ENCODE measurements around the gene NARS2.

The NARS2 gene

DNA sequence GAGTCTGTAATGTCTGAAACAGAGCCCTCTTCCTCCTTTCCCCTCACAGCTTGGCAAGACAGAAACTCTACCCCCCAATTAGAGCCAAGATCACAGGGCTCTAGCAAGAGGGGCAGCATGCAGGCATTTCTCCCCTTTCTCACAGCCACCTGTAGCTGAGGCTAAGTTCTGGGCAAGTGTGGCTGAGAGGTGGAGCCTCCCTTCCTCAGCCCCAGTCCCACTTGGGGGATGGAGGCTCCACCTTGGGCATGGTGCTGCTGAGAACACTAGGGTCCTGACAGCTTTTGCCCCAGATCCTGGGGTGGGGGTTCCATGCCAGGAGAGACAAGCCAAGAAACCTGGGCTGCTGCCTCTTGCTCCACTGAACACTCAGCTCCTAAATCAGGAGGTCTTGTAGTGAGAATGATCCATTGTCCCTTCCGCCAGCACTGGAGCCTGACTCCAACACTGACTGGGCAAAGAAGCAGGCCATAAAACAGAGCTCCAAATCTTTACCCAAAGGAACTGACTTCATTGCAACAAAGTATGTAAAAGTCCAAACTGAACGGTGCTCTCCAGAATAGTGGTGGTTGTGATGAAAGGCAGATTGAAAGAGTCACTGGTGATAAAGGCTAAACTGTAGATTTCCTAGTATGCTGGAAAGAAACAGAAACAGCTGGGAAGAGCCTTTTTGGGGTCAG, 25.6 kb downstream of the NARS2 start:
- no peaks in the 10 kb centered on the region for H3K36me3 ChIP-seq (ENCODE audit: control insufficient read depth in 1 of 2, insufficient read depth in 2 of 2, low read depth in 1 of 2, low read length in 2 of 2)
- H3K27ac ChIP-seq (ENCODE audit: low read length, poor library complexity, severe bottlenecking) = no peak overlapping the region
- H2BK120ac ChIP-seq (ENCODE audit: low read depth, low read length) = no peak overlapping the region
- no peak overlapping the region for H2BK5ac ChIP-seq (ENCODE audit: low read depth, low read length, poor library complexity, severe bottlenecking)
- no peak overlapping the region for H2BK15ac ChIP-seq (ENCODE audit: low read depth, poor library complexity, severe bottlenecking)
- no peaks in the 10 kb centered on the region for H3K27me3 ChIP-seq (ENCODE audit: control insufficient read depth in 1 of 2, insufficient read depth in 1 of 2, low read length in 2 of 2)
- H3K9ac ChIP-seq (ENCODE audit: low read length) = peak overlapping the region; percentile 13
- no peak overlapping the region for H2AFZ ChIP-seq (ENCODE audit: low read depth, low read length)
- no peak overlapping the region for H3K4me2 ChIP-seq (ENCODE audit: low read length, poor library complexity, severe bottlenecking)
- peak overlapping the region in 1 of 2 experiments; percentile 38 for H3K4me3 ChIP-seq (ENCODE audit: insufficient read depth in 1 of 2, low read depth in 1 of 2, low read length in 2 of 2)
- H4K8ac ChIP-seq (ENCODE audit: low read length) = no peak overlapping the region
- no peaks in the 10 kb centered on the region for H3K9me3 ChIP-seq (ENCODE audit: control insufficient read depth, low read length)
- no peak overlapping the region for H4K91ac ChIP-seq (ENCODE audit: low read length)
- 82% methylated on average over 2 of the region's 2 CpGs for WGBS
- peaks cover 7% of the 10 kb centered on the region for H3K79me1 ChIP-seq (replicated peaks; ENCODE audit: low read length, poor library complexity, severe bottlenecking)
- no peak for DNase-seq
- H3K14ac ChIP-seq (ENCODE audit: low read length in 2 of 2) = no peak overlapping the region
- H2BK12ac ChIP-seq (ENCODE audit: low read length in 2 of 2) = no peak overlapping the region
- H3K4ac ChIP-seq (ENCODE audit: low read depth in 1 of 2, low read length in 2 of 2) = no peak overlapping the region
- no peak overlapping the region for H3K23ac ChIP-seq (ENCODE audit: low read length in 2 of 2)
- no peak overlapping the region for H3K18ac ChIP-seq (ENCODE audit: low read depth in 1 of 2, low read length in 2 of 2)
- no peak overlapping the region for H2AK5ac ChIP-seq (ENCODE audit: low read length, severe bottlenecking)
- H3K4me1 ChIP-seq (ENCODE audit: control insufficient read depth, insufficient read depth, low read depth, low read length) = no peaks in the 10 kb centered on the region

DNA sequence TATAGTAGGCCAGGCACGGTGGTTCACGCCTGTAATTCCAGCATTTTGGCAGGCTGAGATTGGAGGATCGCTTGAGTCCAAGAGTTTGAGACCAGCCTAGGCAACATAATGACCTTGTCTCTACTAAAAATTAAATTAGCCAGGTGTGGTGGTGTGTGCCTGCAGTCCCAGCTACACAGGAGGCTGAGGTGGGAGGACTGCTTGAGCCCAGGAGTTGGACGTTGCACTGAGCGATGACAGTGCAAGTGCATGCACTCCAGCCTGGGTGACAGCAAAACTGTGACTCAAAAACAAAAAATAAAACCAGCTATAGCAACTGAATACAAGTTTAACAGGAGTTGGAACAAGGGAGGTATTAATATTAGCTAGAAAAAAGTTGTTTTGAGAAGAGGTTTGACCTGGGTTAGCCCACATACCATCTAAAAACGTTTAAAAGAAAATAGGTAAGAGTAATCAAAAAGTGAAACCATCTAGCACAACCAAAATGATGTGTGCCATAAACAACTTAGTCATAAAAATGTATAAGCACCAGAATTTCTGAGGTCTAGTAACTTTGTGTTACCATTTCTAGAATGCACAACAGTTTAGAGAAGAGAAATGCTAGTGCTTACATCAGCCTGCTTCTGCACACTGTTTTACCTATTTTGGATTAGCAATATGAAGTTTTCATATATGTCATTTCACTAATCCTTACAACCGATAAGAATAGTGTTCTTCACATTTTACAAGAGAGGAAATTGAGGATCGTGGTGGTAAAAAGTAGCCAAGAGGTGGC, 26.5 kb downstream of the NARS2 start:
- H2BK15ac ChIP-seq (ENCODE audit: low read depth, poor library complexity, severe bottlenecking) = no peak overlapping the region
- WGBS = 88% methylated on average over 2 of the region's 8 CpGs
- no peaks in the 10 kb centered on the region for H3K36me3 ChIP-seq (ENCODE audit: control insufficient read depth in 1 of 2, insufficient read depth in 2 of 2, low read depth in 1 of 2, low read length in 2 of 2)

DNA sequence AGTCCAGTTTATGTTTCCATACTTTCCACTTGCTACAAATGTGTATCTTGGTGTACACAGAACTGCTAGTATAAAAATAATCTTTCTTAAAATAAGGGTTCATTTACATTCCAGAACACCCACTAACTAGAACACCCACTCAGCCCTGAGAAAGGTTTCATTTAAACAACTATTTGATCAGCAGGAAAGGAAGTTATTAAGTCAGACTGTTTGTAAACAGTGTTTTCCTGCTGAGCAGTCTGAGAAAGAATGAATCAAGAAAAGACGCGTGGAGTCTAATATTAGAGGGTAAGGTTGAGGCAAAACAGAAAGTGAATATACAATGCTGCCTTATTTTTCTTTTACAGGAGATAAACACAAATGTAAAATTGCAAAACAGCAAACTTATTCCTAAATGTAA, 32.7 kb downstream of the NARS2 start:
- Histone ChIP-seq H3K79me1 (replicated peaks; ENCODE audit: low read length, poor library complexity, severe bottlenecking) (peaks cover 7% of the 10 kb centered on the region), H3K18ac (ENCODE audit: low read depth in 1 of 2, low read length in 2 of 2) (no peak overlapping the region), H3K36me3 (ENCODE audit: control insufficient read depth in 1 of 2, insufficient read depth in 2 of 2, low read depth in 1 of 2, low read length in 2 of 2) (peaks cover 0 to 4% of the 10 kb centered on the region in 2 experiments), H3K14ac (ENCODE audit: low read length in 2 of 2) (no peak overlapping the region), H3K27me3 (ENCODE audit: control insufficient read depth in 1 of 2, insufficient read depth in 1 of 2, low read length in 2 of 2) (no peaks in the 10 kb centered on the region), H3K9ac (ENCODE audit: low read length) (peak overlapping the region; percentile 11), H2BK120ac (ENCODE audit: low read depth, low read length) (no peak overlapping the region), H3K9me3 (ENCODE audit: control insufficient read depth, low read length) (no peaks in the 10 kb centered on the region), H2BK15ac (ENCODE audit: low read depth, poor library complexity, severe bottlenecking) (no peak overlapping the region), H2BK12ac (ENCODE audit: low read length in 2 of 2) (no peak overlapping the region), H3K4me1 (ENCODE audit: control insufficient read depth, insufficient read depth, low read depth, low read length) (no peaks in the 10 kb centered on the region), H3K27ac (ENCODE audit: low read length, poor library complexity, severe bottlenecking) (no peak overlapping the region), H2AK5ac (ENCODE audit: low read length, severe bottlenecking) (no peak overlapping the region), H3K23ac (ENCODE audit: low read length in 2 of 2) (no peak overlapping the region), H2AFZ (ENCODE audit: low read depth, low read length) (no peak overlapping the region), H4K91ac (ENCODE audit: low read length) (no peak overlapping the region), H4K8ac (ENCODE audit: low read length) (no peak overlapping the region), H3K4me2 (ENCODE audit: low read length, poor library complexity, severe bottlenecking) (no peak overlapping the region), H3K4ac (ENCODE audit: low read depth in 1 of 2, low read length in 2 of 2) (no peak overlapping the region), H3K4me3 (ENCODE audit: insufficient read depth in 1 of 2, low read depth in 1 of 2, low read length in 2 of 2) (no peak overlapping the region), H2BK5ac (ENCODE audit: low read depth, low read length, poor library complexity, severe bottlenecking) (no peak overlapping the region)
- peak; percentile 82 for DNase-seq
- 0% methylated on average over 2 of the region's 2 CpGs for WGBS

More for the DNA sequence above, 26.5 kb downstream of the NARS2 start:
- H3K14ac ChIP-seq (ENCODE audit: low read length in 2 of 2) = no peak overlapping the region
- no peak overlapping the region for H3K4ac ChIP-seq (ENCODE audit: low read depth in 1 of 2, low read length in 2 of 2)
- H2BK12ac ChIP-seq (ENCODE audit: low read length in 2 of 2) = no peak overlapping the region
- H3K9me3 ChIP-seq (ENCODE audit: control insufficient read depth, low read length) = no peaks in the 10 kb centered on the region
- no peak overlapping the region for H3K4me3 ChIP-seq (ENCODE audit: insufficient read depth in 1 of 2, low read depth in 1 of 2, low read length in 2 of 2)
- H3K27ac ChIP-seq (ENCODE audit: low read length, poor library complexity, severe bottlenecking) = no peak overlapping the region
- H2AFZ ChIP-seq (ENCODE audit: low read depth, low read length) = no peak overlapping the region
- H2BK5ac ChIP-seq (ENCODE audit: low read depth, low read length, poor library complexity, severe bottlenecking) = no peak overlapping the region
- H4K8ac ChIP-seq (ENCODE audit: low read length) = peak overlapping the region; percentile 49
- no peak for DNase-seq
- peaks cover 7% of the 10 kb centered on the region for H3K79me1 ChIP-seq (replicated peaks; ENCODE audit: low read length, poor library complexity, severe bottlenecking)
- no peak overlapping the region for H4K91ac ChIP-seq (ENCODE audit: low read length)
- no peaks in the 10 kb centered on the region for H3K27me3 ChIP-seq (ENCODE audit: control insufficient read depth in 1 of 2, insufficient read depth in 1 of 2, low read length in 2 of 2)
- no peak overlapping the region for H3K23ac ChIP-seq (ENCODE audit: low read length in 2 of 2)
- no peak overlapping the region for H3K18ac ChIP-seq (ENCODE audit: low read depth in 1 of 2, low read length in 2 of 2)
- H2AK5ac ChIP-seq (ENCODE audit: low read length, severe bottlenecking) = no peak overlapping the region
- H3K4me1 ChIP-seq (ENCODE audit: control insufficient read depth, insufficient read depth, low read depth, low read length) = no peaks in the 10 kb centered on the region
- no peak overlapping the region for H2BK120ac ChIP-seq (ENCODE audit: low read depth, low read length)
- H3K4me2 ChIP-seq (ENCODE audit: low read length, poor library complexity, severe bottlenecking) = no peak overlapping the region
- no peak overlapping the region for H3K9ac ChIP-seq (ENCODE audit: low read length)

DNA sequence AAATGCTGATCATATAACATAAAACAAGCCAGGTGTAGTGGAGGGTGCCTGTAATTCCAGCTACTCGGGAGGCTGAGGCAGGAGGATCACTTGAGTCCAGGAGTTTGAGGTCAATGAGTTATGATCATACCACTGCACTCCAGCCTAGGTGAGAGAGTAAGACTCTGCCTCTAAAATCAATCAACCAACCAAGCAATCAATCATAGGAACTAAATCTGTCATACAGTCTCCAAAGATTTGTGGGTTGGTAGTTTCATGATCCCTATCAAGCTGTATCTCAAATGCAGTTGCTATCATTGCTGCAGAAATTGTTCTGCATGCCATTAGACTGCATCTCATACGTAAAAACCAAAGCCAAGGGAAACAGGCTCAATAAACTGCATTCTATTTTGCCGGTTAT, 33.1 kb downstream of the NARS2 start:
- Histone ChIP-seq H2BK120ac (ENCODE audit: low read depth, low read length) (no peak overlapping the region), H4K91ac (ENCODE audit: low read length) (no peak overlapping the region), H3K27ac (ENCODE audit: low read length, poor library complexity, severe bottlenecking) (no peak overlapping the region), H3K4me3 (ENCODE audit: insufficient read depth in 1 of 2, low read depth in 1 of 2, low read length in 2 of 2) (no peak overlapping the region), H3K36me3 (ENCODE audit: control insufficient read depth in 1 of 2, insufficient read depth in 2 of 2, low read depth in 1 of 2, low read length in 2 of 2) (peaks cover 0 to 7% of the 10 kb centered on the region in 2 experiments), H4K8ac (ENCODE audit: low read length) (no peak overlapping the region), H3K23ac (ENCODE audit: low read length in 2 of 2) (no peak overlapping the region), H3K4me2 (ENCODE audit: low read length, poor library complexity, severe bottlenecking) (no peak overlapping the region), H3K4me1 (ENCODE audit: control insufficient read depth, insufficient read depth, low read depth, low read length) (no peaks in the 10 kb centered on the region), H3K79me1 (replicated peaks; ENCODE audit: low read length, poor library complexity, severe bottlenecking) (peaks cover 7% of the 10 kb centered on the region), H3K4ac (ENCODE audit: low read depth in 1 of 2, low read length in 2 of 2) (no peak overlapping the region), H3K27me3 (ENCODE audit: control insufficient read depth in 1 of 2, insufficient read depth in 1 of 2, low read length in 2 of 2) (no peaks in the 10 kb centered on the region), H3K9ac (ENCODE audit: low read length) (no peak overlapping the region), H2BK12ac (ENCODE audit: low read length in 2 of 2) (peak overlapping the region in 1 of 2 experiments; percentile 52), H3K9me3 (ENCODE audit: control insufficient read depth, low read length) (no peaks in the 10 kb centered on the region), H2BK15ac (ENCODE audit: low read depth, poor library complexity, severe bottlenecking) (no peak overlapping the region), H2AK5ac (ENCODE audit: low read length, severe bottlenecking) (no peak overlapping the region), H2AFZ (ENCODE audit: low read depth, low read length) (no peak overlapping the region), H3K18ac (ENCODE audit: low read depth in 1 of 2, low read length in 2 of 2) (peak overlapping the region in 1 of 2 experiments; percentile 29), H3K14ac (ENCODE audit: low read length in 2 of 2) (no peak overlapping the region), H2BK5ac (ENCODE audit: low read depth, low read length, poor library complexity, severe bottlenecking) (no peak overlapping the region)
- no peak for DNase-seq
- WGBS = 60% methylated on average over 1 of the region's 3 CpGs

All from mesenchymal stem cell (in vitro differentiated cells and primary cell).